GM12878 (cell line): ENCODE measurements around the gene SAMD4A. TPM values are rescaled to one million over a fixed set of nuclear protein-coding genes. Genes with fewer than 3 reads are reported as not detected.

Source experiments
- ATAC-seq: fragments of 200-7000 bp; cut with Tn5 transposase; 3 replicates; pipeline ENCODE4 v1.9.1; 2020; ENCODE audit warnings: mild to moderate bottlenecking, moderate library complexity
- BruUV-seq: library from RNA; stranded (reverse); fragments of 400-500 nt; replicated peaks from 2 replicates; lab custom pipeline; 2021; lab: Mats Ljungman, UMichigan
- CTCF ChIA-PET: fragments of 300-600 bp; sonication (Branson Sonifier 250); formaldehyde crosslinking; extraction: SDS; loops from one replicate; lab custom pipeline; 2021; ENCODE audit warnings: inconsistent platforms; lab: Yijun Ruan, JAX
- POLR2A ChIA-PET: fragments of 350-600 bp; formaldehyde crosslinking; extraction: SDS; loops from one replicate; lab custom pipeline; 2021; ENCODE audit warnings: inconsistent platforms; lab: Charles Lee
- RAD21 ChIA-PET: fragments of 300-600 bp; sonication (Branson Sonifier 250); formaldehyde crosslinking; loops from one replicate; lab custom pipeline; 2023; ENCODE audit warnings: antibody characterized with exemption; ENCODE audit not compliant: unreplicated experiment; lab: Charles Lee
- SMC1A ChIA-PET: fragments of 300-600 bp; sonication (Branson Sonifier 250); formaldehyde crosslinking; loops from one replicate; lab custom pipeline; 2023; ENCODE audit not compliant: unreplicated experiment, uncharacterized antibody; lab: Charles Lee
- DNase-seq: peaks from one replicate; pipeline ENCODE4 v3.0.0-alpha.2; 2011; ENCODE audit warnings: low read depth, low spot score
- FAIRE-seq: peaks from 3 replicates; lab custom pipeline; 2011; peaks lifted over from hg19 to GRCh38; lab: Jason Lieb, UNC
- H2AFZ ChIP-seq: 2 replicates; pipeline ENCODE4 v1.6.0; 2011; ENCODE audit warnings: low read depth, low read length, control low read depth; ENCODE audit not compliant: control insufficient read depth
- H3K27ac ChIP-seq: 2 replicates; pipeline ENCODE4 v1.5.1; 2011; ENCODE audit warnings: control low read depth; ENCODE audit not compliant: control insufficient read depth, insufficient read depth
- H3K27me3 ChIP-seq, 2 experiments: replicated peaks in 1 of 2; 2 replicates each; pipeline versions ENCODE4 v1.6.0 to v1.6.1; 2011; ENCODE audit warnings: low read length in 1 of 2; ENCODE audit not compliant: control insufficient read depth in 2 of 2, insufficient read depth in 2 of 2
- H3K36me3 ChIP-seq, 2 experiments: 2 replicates each; pipeline ENCODE4 v1.5.1; 2011; ENCODE audit warnings: low read length in 1 of 2; ENCODE audit not compliant: control insufficient read depth in 2 of 2, insufficient read depth in 2 of 2
- H3K4me1 ChIP-seq: 2 replicates; pipeline ENCODE4 v1.6.1; 2011; ENCODE audit warnings: mild to moderate bottlenecking, low read length, moderate library complexity, mixed read lengths; ENCODE audit not compliant: control insufficient read depth, insufficient read depth
- H3K4me2 ChIP-seq: 2 replicates; pipeline ENCODE4 v1.6.0; 2011; ENCODE audit warnings: control low read depth; ENCODE audit not compliant: control insufficient read depth, insufficient read depth
- H3K4me3 ChIP-seq: fragments of 200-600 bp; sonication (generic); 2 replicates; pipeline ENCODE4 v1.5.1; 2016
- H3K79me2 ChIP-seq: 2 replicates; pipeline ENCODE4 v1.6.0; 2011; ENCODE audit warnings: low read length; ENCODE audit not compliant: control insufficient read depth, insufficient read depth
- H3K9ac ChIP-seq: 2 replicates; pipeline ENCODE4 v1.8.0; 2011; ENCODE audit warnings: low read length, control low read depth, mixed read lengths; ENCODE audit not compliant: control insufficient read depth, insufficient read depth
- H3K9me3 ChIP-seq: replicated peaks from 3 replicates; pipeline ENCODE4 v1.5.1; 2011; ENCODE audit warnings: mild to moderate bottlenecking, low read length; ENCODE audit not compliant: control insufficient read depth, insufficient read depth
- H4K20me1 ChIP-seq: 2 replicates; pipeline ENCODE4 v1.6.0; 2011; ENCODE audit not compliant: control insufficient read depth, insufficient read depth
- ASH2L ChIP-seq: fragments of 300-600, 200-600 bp; sonication (generic); IDR thresholded peaks from 2 replicates; pipeline ENCODE4 v1.6.1; 2017; ENCODE audit warnings: low read depth, mild to moderate bottlenecking, borderline replicate concordance
- MXI1 ChIP-seq: fragments of 150-350 bp; IDR thresholded peaks from 2 replicates; pipeline ENCODE4 v1.6.1; 2011; ENCODE audit warnings: low read depth, mild to moderate bottlenecking, inconsistent platforms, low read length, improper control_type of control experiment
- SMAD5 ChIP-seq: IDR thresholded peaks from 2 replicates; pipeline ENCODE4 v1.6.1; 2016; ENCODE audit warnings: antibody characterized with exemption, low read depth
- SUZ12 ChIP-seq: fragments of 200-600 bp; sonication (generic); IDR thresholded peaks from one replicate; pipeline ENCODE4 v1.6.1; 2018; ENCODE audit warnings: antibody characterized with exemption, mild to moderate bottlenecking; ENCODE audit not compliant: unreplicated experiment
- WGBS: methylation state at CpG from one replicate; pipeline ENCODE4 v1.1.6; 2016; ENCODE audit warnings: low lambda C conversion rate; ENCODE audit not compliant: insufficient replicate concordance, insufficient coverage; ENCODE audit errors: missing lambda C conversion rate; 5-methylcytosine and 5-hydroxymethylcytosine counted together
- in situ Hi-C: fragments of 300-500 bp; cut with MboI; formaldehyde crosslinking; loops from 9 replicates; pipeline ENCODE4 v1.14.3; 2018; ENCODE audit warnings: mixed read lengths
- intact Hi-C: fragments of 100-400 bp; cut with micrococcal nuclease; formaldehyde crosslinking; loops from one replicate; pipeline ENCODE4 v1.14.2; 2022; ENCODE audit not compliant: unreplicated experiment
- polyA plus RNA-seq, 11 experiments: library from polyadenylated mRNA; depleted of rRNA in 4 of 11; unstranded in 6 of 11; stranded (reverse) in 5 of 11; fragments of >200 nt; fragmentation: Nextera tagmentation in 4 of 11; fragmentation: Illumina TruSeq in 1 of 11; extraction: Ambion mirVana in 4 of 11; extraction: Trizol in 1 of 11; gene quantifications; 1 replicate in 1 of 11; 2 replicates in 10 of 11; pipeline versions ENCODE4 v1.2.1 to v1.2.3, GENCODE V29; 2011 to 2016; ENCODE audit warnings: inconsistent platforms in 2 of 11, missing spikeins in 2 of 11, low read depth in 1 of 11
- total RNA-seq, 4 experiments: library from RNA; depleted of rRNA in 3 of 4; stranded (reverse); fragments of >200 nt in 3 of 4; fragmentation: Illumina TruSeq in 1 of 4; extraction: Trizol in 1 of 4; gene quantifications; 2 replicates each; pipeline versions ENCODE4 v1.2.1 to v1.2.3, GENCODE V29; 2013 to 2021
- TF ChIP-seq, protein P1 (sequence below): IDR thresholded peaks from 2 replicates; pipeline ENCODE4 v1.6.1; 2012; ENCODE audit warnings: low read depth, low read length, improper control_type of control experiment
- TF ChIP-seq, protein P2 (sequence below): fragments of 450-650 bp; IDR thresholded peaks from 2 replicates; pipeline ENCODE4 v1.6.1; 2017; ENCODE audit warnings: mild to moderate bottlenecking

Gene SAMD4A
- total and polyA plus RNA-seq, 10 of the 15 experiments (the other 5 are each of a cell fraction or from before 2014, with no cell fraction given) = 0.05 to 0.56 (median 0.31) TPM

DNA sequence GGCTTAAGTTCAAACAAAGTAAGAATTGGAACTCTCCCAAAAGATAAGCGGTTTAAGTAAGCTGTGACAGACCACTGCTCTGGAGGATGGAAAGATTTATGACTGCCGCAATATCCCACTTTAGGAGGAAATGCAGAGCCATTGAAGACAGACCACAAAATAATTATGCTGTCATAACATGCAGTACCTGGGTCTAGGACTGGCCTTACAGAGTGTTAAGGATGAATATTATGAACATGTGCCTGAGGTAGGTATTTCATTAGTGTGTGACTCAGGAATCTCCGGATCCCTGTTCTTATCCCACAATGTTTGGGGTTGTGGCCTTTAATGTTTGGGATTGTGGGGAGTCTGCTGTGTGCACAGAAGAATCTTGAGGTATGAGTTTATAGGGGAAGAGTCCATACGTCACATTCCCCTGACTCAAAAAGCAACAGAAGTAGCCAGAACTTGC, 114.9 kb downstream of the SAMD4A start:
- H3K27me3 ChIP-seq = no peaks in the 10 kb centered on the region
- no peak overlapping the region for H3K9ac ChIP-seq
- FAIRE-seq (no peak), ATAC-seq (no peak), DNase-seq (no peak)
- no peak overlapping the region for H3K27ac ChIP-seq
- ChIA-PET SMC1A (no interaction called here), RAD21 (no interaction called here), POLR2A (no interaction called here)
- no peaks in the 10 kb centered on the region for H3K4me1 ChIP-seq
- H3K9me3 ChIP-seq = peaks cover 7% of the 10 kb centered on the region; the same call in 2 of the 3 replicates
- in situ Hi-C loops (no loop called here), intact Hi-C loops (no loop called here)
- BruUV-seq = no TSS peak
- no peaks in the 10 kb centered on the region for H4K20me1 ChIP-seq
- H3K79me2 ChIP-seq = no peaks in the 10 kb centered on the region
- no peak overlapping the region for H3K4me3 ChIP-seq
- WGBS = 96% methylated on average over 4 of the region's 4 CpGs
- TF ChIP-seq, protein P1, sequence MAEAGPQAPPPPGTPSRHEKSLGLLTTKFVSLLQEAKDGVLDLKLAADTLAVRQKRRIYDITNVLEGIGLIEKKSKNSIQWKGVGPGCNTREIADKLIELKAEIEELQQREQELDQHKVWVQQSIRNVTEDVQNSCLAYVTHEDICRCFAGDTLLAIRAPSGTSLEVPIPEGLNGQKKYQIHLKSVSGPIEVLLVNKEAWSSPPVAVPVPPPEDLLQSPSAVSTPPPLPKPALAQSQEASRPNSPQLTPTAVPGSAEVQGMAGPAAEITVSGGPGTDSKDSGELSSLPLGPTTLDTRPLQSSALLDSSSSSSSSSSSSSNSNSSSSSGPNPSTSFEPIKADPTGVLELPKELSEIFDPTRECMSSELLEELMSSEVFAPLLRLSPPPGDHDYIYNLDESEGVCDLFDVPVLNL = no peak
- TF ChIP-seq SMAD5 = no peak
- TF ChIP-seq, protein P2, sequence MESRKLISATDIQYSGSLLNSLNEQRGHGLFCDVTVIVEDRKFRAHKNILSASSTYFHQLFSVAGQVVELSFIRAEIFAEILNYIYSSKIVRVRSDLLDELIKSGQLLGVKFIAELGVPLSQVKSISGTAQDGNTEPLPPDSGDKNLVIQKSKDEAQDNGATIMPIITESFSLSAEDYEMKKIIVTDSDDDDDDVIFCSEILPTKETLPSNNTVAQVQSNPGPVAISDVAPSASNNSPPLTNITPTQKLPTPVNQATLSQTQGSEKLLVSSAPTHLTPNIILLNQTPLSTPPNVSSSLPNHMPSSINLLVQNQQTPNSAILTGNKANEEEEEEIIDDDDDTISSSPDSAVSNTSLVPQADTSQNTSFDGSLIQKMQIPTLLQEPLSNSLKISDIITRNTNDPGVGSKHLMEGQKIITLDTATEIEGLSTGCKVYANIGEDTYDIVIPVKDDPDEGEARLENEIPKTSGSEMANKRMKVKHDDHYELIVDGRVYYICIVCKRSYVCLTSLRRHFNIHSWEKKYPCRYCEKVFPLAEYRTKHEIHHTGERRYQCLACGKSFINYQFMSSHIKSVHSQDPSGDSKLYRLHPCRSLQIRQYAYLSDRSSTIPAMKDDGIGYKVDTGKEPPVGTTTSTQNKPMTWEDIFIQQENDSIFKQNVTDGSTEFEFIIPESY = no peak
- TF ChIP-seq ASH2L = no peak
- TF ChIP-seq SUZ12 = no peak
- TF ChIP-seq MXI1 = no peak
- TF ChIP-seq, all 136 proteins: peak for 0
- CTCF ChIA-PET = no interaction called here
- Histone ChIP-seq H2AFZ (no peak overlapping the region), H3K36me3 (no peaks in the 10 kb centered on the region), H3K4me2 (no peak overlapping the region)
